Fibroblast of the aortic adventitia (primary cell): Measurements from ENCODE around the gene LYPD8. TPM values are rescaled to one million over a fixed set of nuclear protein-coding genes. Genes with fewer than 3 reads are reported as not detected.

ENCODE experiments used
- DNase-seq: peaks from one replicate; pipeline ENCODE4 v3.0.0-alpha.2; 2010; ENCODE audit warnings: low read depth
- H3K4me3 ChIP-seq: 2 replicates; pipeline ENCODE4 v1.5.1; 2011; ENCODE audit warnings: low read depth, mild to moderate bottlenecking, control low read depth, low read length, moderate library complexity
- total RNA-seq: library from RNA; depleted of rRNA; stranded (reverse); fragments of >200 nt; gene quantifications from 2 replicates; pipeline ENCODE4 v1.2.3, GENCODE V29; 2012; ENCODE audit warnings: low replicate concordance
- TF ChIP-seq, protein P1 (sequence below): IDR thresholded peaks from 2 replicates; pipeline ENCODE4 v1.5.1; 2011; ENCODE audit warnings: mild to moderate bottlenecking, low read length, control low read depth, inconsistent platforms; ENCODE audit not compliant: insufficient read depth

Gene LYPD8
- total RNA-seq, 1 donor = 0.27 TPM

DNA sequence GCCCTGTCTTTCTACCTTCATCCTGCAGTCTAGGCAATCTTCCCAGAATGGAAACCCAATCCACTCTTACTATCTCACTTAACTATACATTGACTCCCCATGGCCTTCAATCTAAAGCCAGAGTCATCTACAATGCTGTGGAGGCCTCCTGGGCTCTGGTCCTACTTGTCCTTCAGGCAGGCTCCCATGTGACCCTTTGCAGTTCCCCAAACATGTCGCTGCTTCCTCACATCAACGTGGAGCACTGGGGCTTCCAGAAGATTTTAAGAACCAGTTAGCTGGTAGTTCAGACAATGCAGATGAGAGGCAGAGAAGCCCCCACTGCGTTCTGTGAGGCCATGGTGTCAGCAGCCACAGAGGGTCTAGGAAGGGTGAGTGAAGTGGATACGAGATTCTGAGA, 18.6 kb downstream of the LYPD8 start:
- DNase-seq = no peak
- no peak overlapping the region for H3K4me3 ChIP-seq
- TF ChIP-seq, protein P1, sequence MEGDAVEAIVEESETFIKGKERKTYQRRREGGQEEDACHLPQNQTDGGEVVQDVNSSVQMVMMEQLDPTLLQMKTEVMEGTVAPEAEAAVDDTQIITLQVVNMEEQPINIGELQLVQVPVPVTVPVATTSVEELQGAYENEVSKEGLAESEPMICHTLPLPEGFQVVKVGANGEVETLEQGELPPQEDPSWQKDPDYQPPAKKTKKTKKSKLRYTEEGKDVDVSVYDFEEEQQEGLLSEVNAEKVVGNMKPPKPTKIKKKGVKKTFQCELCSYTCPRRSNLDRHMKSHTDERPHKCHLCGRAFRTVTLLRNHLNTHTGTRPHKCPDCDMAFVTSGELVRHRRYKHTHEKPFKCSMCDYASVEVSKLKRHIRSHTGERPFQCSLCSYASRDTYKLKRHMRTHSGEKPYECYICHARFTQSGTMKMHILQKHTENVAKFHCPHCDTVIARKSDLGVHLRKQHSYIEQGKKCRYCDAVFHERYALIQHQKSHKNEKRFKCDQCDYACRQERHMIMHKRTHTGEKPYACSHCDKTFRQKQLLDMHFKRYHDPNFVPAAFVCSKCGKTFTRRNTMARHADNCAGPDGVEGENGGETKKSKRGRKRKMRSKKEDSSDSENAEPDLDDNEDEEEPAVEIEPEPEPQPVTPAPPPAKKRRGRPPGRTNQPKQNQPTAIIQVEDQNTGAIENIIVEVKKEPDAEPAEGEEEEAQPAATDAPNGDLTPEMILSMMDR = no peak

DNA sequence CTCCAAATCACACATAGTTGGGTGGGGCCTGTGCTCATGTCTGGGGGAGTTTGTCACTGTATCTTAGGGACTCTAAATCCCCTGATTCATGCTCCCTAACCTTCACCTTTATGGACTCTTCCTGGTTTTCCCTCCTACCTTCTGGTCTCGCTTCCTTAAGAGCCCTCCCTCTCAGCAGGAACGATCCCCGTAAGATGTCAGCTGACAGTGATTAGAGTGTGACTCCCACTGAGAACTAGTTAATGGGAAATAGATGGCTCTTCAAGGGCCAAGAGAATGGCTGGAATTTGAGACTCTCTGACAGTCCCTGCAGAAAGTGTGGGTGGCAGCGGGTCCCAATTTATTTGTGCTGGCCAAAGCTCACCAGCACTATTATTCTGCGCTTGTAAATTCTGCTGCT, 22.0 kb downstream of the LYPD8 start:
- TF ChIP-seq, protein P1 = no peak
- DNase-seq = no peak
- H3K4me3 ChIP-seq = no peak overlapping the region

DNA sequence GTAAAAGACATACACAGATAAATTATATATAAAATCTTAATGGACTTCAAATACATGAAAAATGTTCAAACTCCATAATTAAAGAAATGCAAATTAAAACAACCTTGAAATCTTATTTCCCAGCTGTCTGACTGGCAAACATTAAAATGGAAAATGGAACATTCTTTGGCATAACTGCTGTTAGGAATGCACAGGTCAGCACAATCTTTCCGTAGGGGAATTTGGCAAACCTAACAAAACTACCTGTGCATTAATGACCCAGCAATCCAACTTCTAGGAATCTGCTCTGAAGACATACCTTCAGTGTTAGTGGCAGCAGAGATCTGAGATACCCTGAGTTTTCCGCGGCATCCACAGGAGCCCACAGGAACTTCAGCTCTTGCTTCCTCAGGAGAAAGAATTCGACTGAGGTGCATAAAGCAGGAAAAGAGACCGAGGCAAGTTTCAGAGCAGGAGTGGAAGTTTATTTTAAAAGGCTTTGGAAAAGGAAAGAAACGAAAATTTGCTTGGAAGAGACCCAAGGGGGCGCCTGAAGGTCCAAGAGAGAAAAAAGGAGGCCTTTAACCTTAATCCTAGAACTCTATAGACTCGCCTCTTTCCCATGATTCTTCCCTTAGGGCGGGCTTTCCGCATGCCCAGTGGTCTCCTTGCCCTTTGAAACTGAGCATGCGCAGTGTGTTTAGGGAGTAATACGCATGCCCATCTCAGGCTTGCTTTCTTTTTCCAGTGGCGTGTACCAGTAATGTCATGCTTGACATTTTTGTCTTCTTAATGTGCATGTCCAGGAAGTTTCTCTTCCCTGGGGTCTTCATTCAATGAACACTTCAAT, 24.8 kb downstream of the LYPD8 start:
- no peak for DNase-seq
- TF ChIP-seq, protein P1 = no peak
- H3K4me3 ChIP-seq = no peak overlapping the region

DNA sequence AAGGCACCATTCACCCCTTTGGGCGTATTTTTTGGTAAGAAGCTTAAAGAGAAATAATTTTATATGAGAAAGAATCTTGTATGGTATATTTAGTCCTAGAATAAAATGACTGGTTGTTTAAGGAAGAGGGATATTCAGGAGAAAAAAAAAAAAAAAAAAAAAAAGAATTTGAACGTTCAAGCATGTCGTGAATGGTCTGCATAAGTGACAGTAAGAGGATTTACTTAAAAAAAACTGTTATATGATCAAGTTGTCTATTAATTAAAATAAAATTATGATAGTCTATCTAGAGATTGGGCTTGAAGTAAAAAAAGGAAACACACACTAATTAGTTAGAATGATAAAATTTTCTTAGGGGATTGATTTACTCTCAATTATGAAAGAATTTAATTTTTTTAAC, 41.3 kb downstream of the LYPD8 start:
- no peak for DNase-seq
- H3K4me3 ChIP-seq = no peak overlapping the region
- TF ChIP-seq, protein P1 = no peak

DNA sequence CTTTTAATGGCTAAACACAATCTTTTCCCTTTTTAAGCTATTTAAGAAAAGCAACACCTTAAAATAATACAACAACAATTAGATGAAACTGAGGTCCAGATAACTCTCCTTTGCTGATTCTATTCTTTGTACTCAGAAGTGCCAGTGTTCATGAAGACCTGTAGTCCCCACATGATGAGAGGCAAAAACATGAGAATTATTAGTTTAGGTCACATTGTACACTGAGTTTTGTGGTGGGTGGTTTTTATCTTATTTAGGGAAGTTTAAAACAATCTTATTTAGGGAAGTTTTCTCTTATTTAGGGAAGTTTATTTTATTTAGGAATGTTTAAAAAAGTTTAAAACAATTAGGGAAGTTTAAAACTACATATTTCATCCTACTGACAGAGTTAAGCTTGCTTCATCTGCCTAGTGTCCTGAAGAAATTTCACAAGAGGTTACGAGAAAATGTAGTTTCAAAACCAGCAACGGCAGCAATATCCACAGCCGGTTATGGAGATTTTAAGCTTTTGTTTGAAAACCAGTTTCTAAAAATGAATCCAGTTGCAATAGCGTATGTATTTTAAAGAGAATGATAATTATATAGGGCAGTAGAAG, 45.2 kb downstream of the LYPD8 start:
- no peak for DNase-seq
- H3K4me3 ChIP-seq = no peak overlapping the region
- TF ChIP-seq, protein P1 = no peak

DNA sequence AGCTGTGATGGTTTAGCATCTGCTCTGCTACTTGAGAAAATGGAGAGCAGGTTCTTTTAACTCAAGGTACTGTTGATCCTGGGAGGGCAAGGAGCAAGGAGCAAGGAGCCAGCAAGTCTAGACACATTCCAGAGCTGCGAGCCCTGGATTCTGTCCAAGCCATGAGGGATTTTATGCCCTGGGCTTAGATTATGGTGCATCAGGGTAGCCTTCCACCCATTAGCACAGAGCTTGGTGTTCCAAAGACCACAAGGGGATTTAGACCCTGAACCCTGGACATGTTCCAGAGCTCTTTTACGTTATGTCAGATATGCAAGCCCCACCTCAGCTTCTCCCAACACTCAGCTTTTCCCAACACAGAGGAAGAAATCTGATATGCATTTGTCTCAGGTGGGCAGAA, 51.0 kb downstream of the LYPD8 start:
- no peak for DNase-seq
- H3K4me3 ChIP-seq = no peak overlapping the region
- TF ChIP-seq, protein P1 = no peak
